ENCODE measurements around the gene CNOT11.

CNOT11 gene

DNA sequence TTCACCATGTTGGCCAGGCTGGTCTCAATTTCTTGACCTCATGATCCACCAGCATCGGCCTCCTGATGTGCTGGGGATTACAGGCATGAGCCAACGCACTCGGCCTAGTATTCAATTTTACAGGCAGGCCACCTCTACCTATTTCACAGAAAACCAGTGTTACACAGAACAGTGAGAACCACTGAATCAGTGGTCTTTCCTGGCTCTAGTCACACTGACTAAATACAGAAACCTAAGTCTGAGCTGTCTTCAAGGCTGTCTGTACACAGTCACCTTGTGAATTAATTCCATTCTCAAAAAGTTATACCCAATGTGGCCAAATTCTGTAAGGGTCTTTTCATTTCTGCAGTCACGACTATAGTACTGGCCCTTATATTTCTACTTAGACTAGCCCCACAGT lies 52.3 kb downstream of the CNOT11 start:
- no peak overlapping the region for H3K4me3 ChIP-seq (ENCODE audit: low read depth, low read length)
- DNase-seq (ENCODE audit: low read depth): no peak
- TF ChIP-seq, protein P1, sequence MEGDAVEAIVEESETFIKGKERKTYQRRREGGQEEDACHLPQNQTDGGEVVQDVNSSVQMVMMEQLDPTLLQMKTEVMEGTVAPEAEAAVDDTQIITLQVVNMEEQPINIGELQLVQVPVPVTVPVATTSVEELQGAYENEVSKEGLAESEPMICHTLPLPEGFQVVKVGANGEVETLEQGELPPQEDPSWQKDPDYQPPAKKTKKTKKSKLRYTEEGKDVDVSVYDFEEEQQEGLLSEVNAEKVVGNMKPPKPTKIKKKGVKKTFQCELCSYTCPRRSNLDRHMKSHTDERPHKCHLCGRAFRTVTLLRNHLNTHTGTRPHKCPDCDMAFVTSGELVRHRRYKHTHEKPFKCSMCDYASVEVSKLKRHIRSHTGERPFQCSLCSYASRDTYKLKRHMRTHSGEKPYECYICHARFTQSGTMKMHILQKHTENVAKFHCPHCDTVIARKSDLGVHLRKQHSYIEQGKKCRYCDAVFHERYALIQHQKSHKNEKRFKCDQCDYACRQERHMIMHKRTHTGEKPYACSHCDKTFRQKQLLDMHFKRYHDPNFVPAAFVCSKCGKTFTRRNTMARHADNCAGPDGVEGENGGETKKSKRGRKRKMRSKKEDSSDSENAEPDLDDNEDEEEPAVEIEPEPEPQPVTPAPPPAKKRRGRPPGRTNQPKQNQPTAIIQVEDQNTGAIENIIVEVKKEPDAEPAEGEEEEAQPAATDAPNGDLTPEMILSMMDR (IDR thresholded peaks at IDR 0.05; ENCODE audit: control insufficient read depth, extremely low read depth, insufficient read depth): no peak

DNA sequence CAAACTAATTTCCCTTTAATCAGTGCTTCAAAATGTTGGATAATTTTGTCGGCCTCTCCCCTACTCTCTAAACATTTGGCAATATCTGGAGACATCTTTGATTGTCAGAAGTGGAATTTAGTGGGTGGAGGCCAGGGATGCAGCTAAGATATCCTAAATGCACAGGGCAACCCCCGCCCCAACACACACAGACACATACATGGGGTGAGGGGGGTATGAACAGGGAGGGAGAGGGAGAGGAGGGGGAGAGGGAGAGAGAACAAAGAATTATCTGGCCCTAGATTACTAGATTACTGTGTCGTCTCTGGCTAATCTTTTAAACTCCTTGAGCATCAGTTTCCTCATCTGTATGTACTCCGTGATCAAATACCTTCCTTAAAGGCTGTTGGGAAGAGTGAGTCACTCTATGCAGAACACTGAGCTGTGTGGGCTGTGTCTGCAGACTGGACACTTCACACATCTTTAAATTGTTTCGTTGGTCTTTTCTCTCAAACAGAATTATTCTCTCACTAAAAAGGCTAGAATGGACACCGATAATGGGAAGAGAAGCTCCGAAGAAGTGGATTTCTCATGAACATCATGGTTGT lies 52.9 kb downstream of the CNOT11 start:
- DNase-seq (ENCODE audit: low read depth): no peak
- TF ChIP-seq, protein P1 (IDR thresholded peaks at IDR 0.05; ENCODE audit: control insufficient read depth, extremely low read depth, insufficient read depth): no peak
- no peak overlapping the region for H3K4me3 ChIP-seq (ENCODE audit: low read depth, low read length)

DNA sequence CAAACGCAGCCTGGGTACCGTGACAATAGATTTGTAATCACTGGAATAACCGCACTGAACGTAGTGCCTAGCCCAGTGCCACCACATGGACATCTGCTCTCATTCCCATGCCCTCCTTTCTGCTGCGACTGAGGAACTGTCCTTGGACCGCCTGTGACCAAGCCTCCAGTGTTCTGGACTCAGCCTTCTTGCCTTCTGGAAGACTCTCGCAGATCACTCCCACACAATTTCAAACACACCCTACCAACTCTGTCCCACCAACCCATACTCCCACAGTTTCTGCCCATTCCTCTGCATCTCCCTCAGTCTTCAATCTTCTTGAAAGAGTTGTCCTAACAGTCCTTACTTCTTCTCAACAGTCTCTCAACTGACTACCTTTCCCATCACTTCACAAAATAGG lies 53.7 kb downstream of the CNOT11 start:
- TF ChIP-seq, protein P1 (IDR thresholded peaks at IDR 0.05; ENCODE audit: control insufficient read depth, extremely low read depth, insufficient read depth): no peak
- peak overlapping the region; percentile 85 for H3K4me3 ChIP-seq (ENCODE audit: low read depth, low read length)
- DNase-seq (ENCODE audit: low read depth): no peak

DNA sequence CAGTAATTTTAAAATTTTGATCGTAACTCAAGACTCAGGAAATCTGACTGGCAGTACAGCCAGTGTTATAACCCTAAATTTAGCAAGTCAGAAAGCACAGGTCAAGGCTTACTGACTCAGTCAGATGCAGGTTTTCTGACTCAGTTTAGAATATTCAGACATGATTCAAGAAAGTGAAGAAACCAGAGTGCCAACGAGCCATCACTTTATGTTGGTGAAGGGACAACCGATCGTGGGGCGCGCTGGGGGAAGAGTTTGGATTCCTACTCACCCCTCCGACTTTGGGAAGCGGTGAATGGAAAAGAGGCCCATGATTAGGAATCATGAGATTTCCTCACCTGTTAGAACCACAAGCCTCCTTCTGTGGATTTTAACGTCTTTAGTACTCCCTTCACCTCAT lies 54.8 kb downstream of the CNOT11 start:
- no peak for DNase-seq (ENCODE audit: low read depth)
- H3K4me3 ChIP-seq (ENCODE audit: low read depth, low read length): peak overlapping the region; percentile 85
- TF ChIP-seq, protein P1 (IDR thresholded peaks at IDR 0.05; ENCODE audit: control insufficient read depth, extremely low read depth, insufficient read depth): no peak

DNA sequence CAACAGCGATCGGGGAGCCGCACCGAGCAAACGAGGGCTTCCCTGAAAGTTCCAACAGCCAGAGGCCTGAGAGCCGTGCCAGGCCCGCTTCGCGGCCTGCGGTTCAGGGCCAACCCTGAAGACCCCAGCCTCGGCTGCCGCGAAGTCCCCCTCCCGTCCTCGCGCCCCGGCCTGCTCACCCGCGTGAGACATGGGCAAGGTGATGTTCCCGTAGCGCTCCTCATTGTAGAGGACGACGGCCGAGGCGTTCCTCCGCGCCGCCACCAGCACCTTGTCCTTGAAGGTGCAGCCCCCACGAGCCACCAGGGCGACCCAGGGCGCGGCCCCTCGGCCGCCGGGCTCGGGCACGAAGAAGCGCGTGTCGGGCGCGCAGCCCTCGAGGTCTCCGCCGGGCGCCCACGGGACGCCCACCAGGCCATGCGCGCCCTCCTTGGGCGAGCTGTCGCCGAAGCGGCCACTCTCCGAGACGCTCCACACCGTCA lies 55.3 kb downstream of the CNOT11 start:
- peak overlapping the region; percentile 85 for H3K4me3 ChIP-seq (ENCODE audit: low read depth, low read length)
- TF ChIP-seq, protein P1 (IDR thresholded peaks at IDR 0.05; ENCODE audit: control insufficient read depth, extremely low read depth, insufficient read depth): no peak
- DNase-seq (ENCODE audit: low read depth): no peak

DNA sequence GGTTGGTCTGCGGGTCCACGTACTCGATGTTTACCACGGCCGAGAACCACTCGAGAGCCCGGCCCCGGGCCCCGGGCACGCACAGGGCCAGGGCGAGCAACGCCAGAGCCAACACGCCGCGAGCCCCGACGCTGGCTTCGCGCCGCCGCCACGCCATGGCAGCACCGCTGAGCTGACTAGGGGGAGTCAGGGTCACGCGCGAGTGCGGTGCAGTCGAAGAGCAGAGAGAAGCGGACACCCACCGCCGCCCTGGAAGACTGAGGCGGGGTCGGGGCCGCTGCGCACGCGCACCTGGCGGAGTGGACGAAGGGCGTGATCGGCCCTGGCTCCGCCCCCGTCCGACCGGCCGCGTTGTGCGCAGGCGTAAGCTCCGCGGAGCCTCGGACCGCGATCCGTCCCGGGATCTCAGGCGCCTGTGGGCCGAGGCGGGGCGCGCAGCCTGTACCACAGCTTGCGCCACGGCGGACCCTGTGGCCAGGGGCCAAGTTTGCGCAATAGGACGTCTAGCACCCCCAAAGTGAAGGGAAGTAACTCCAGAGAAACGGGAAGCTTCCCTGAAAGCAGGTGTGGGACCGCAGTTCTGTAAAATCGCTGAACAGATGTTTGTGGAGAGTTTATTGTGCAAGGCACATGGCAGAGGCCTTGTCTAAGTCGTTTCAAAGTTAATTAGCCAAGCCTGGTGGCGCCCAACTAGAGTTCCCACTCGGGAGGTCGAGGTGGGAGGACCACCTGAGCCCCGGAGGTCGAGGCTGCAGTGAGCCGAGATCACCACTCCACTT lies 55.9 kb downstream of the CNOT11 start, which contains the start of gene RNF149:
TSS of gene RNF149 (minus strand) at position 270 of the 779 bp plus-strand sequence. CDS start at position 157, 113 bp downstream.
- TF ChIP-seq, protein P1 (IDR thresholded peaks at IDR 0.05; ENCODE audit: control insufficient read depth, extremely low read depth, insufficient read depth): no peak
- DNase-seq (ENCODE audit: low read depth): peak; percentile 52
- H3K4me3 ChIP-seq (ENCODE audit: low read depth, low read length): peak within 1 kb of the TSS; percentile 85
